ENCODE data around the gene EEF1AKMT4.

The EEF1AKMT4 gene

DNA sequence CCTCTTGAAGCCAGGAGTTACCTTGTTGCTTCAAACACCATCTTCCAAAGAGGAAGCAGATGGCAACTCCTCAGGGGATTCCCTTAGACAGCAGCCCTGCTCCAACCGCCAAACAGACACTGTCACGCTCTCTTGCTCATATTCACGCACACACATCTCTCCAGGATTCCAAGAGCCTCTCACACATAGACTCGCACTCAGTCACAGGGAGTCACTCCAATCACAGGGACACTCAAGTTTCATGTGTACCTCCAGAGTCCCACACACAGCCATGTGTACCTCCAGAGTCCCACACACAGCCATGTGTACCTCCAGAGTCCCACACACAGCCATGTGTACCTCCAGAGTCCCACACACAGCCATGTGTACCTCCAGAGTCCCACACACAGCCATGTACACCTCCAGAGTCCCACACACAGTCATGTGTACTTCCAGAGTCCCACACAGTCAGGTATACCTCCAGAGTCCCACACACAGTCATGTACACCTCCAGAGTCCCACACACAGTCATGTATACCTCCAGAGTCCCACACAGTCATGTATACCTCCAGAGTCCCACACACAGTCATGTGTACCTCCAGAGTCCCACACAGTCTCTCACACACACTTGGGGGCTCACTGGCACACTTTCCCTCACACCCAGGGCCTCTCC lies 14.0 kb upstream of the EEF1AKMT4 start:
- TF ChIP-seq, protein P1, sequence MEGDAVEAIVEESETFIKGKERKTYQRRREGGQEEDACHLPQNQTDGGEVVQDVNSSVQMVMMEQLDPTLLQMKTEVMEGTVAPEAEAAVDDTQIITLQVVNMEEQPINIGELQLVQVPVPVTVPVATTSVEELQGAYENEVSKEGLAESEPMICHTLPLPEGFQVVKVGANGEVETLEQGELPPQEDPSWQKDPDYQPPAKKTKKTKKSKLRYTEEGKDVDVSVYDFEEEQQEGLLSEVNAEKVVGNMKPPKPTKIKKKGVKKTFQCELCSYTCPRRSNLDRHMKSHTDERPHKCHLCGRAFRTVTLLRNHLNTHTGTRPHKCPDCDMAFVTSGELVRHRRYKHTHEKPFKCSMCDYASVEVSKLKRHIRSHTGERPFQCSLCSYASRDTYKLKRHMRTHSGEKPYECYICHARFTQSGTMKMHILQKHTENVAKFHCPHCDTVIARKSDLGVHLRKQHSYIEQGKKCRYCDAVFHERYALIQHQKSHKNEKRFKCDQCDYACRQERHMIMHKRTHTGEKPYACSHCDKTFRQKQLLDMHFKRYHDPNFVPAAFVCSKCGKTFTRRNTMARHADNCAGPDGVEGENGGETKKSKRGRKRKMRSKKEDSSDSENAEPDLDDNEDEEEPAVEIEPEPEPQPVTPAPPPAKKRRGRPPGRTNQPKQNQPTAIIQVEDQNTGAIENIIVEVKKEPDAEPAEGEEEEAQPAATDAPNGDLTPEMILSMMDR (IDR thresholded peaks at IDR 0.05), result no peak
- no peak overlapping the region for H3K27ac ChIP-seq
- H3K4me3 ChIP-seq, result no peak overlapping the region
- DNase-seq (ENCODE audit: low spot score), result no peak

DNA sequence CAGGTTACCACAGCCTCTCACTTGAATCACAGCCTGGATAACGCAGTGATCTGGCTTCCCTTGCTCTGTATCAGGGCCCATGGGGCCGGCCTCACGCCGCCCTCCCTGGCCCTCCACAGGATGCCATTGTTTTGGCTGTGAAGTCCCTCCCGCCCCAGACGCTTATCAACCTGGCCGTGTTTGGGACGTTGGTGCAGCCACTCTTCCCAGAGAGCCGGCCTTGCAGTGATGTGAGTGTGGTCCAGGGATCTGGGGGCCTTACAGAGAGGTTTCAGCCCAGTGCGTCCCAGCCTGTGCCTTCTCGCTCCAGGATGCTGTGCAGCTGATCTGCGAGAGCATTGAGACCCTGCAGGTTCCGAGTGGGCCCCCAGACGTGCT lies 13.4 kb upstream of the EEF1AKMT4 start:
- DNase-seq (ENCODE audit: low spot score), result no peak

DNA sequence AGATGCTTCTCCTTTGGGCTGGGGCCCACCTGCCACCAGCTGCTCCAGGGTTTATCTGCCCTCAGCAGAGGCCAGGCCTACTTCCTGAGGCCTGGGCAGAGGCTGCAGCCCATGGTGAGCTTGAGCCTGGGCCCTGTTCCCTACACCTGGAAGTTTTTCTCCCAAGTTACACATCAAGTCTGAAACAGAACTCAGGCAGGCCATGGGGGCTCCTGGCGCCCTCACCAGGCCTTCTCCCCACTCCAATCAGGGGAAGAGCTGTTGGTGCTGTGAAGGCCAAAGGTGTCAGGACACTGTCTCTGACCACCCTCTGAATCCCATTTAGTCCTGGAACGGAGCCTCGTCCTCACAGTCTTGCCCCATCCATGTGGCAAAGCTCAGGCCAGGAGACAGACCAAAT lies 12.8 kb upstream of the EEF1AKMT4 start:
- TF ChIP-seq, protein P1 (IDR thresholded peaks at IDR 0.05), result no peak
- H3K27ac ChIP-seq, result no peak overlapping the region
- no peak overlapping the region for H3K4me3 ChIP-seq
- DNase-seq (ENCODE audit: low spot score), result no peak

More for the DNA sequence above, 13.4 kb upstream of the EEF1AKMT4 start:
- no peak overlapping the region for H3K27ac ChIP-seq
- no peak overlapping the region for H3K4me3 ChIP-seq
- TF ChIP-seq, protein P1 (IDR thresholded peaks at IDR 0.05), result no peak

DNA sequence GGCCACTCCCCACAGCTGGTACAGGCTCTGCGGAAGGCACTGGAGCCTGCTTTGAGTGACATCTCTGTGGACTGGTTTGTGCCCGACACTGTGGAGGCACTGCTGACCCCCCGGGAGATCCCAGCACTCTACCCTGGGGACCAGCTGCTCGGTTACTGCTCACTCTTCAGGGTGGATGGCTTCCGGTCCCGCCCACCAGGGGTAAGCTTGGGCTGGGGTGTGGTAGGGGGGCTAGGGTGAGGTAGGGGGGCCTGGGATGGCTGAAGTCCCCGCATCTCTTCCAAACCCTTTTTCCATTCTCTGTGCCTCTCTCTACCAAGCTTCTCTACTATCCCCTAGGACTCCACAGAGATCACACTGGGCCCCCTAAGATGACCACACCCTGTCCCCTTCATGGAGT lies 12.3 kb upstream of the EEF1AKMT4 start:
- TF ChIP-seq, protein P1 (IDR thresholded peaks at IDR 0.05), result no peak
- Histone ChIP-seq H3K27ac (no peak overlapping the region), H3K4me3 (no peak overlapping the region)
- no peak for DNase-seq (ENCODE audit: low spot score)

DNA sequence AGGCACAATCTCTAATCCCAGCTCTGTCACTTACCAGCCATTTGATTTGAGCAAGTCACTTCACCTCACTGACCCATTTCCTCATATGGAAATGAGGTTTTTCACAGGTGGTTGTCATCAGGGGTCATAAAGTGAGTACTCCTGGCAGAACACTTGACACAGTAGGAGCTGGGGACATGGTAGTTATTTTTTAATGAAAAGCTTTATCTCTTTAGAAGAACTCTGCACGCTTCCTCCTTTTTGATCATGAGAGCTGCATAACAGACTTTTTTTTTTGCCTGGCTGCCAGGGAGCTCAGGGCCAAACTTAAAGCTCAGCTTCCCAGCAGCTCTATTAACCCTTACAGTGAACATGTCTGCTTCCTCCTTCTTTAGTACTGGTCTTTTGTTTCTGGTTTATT lies 11.7 kb upstream of the EEF1AKMT4 start:
- Histone ChIP-seq H3K4me3 (no peak overlapping the region), H3K27ac (no peak overlapping the region)
- DNase-seq (ENCODE audit: low spot score), result no peak
- TF ChIP-seq, protein P1 (IDR thresholded peaks at IDR 0.05), result no peak

DNA sequence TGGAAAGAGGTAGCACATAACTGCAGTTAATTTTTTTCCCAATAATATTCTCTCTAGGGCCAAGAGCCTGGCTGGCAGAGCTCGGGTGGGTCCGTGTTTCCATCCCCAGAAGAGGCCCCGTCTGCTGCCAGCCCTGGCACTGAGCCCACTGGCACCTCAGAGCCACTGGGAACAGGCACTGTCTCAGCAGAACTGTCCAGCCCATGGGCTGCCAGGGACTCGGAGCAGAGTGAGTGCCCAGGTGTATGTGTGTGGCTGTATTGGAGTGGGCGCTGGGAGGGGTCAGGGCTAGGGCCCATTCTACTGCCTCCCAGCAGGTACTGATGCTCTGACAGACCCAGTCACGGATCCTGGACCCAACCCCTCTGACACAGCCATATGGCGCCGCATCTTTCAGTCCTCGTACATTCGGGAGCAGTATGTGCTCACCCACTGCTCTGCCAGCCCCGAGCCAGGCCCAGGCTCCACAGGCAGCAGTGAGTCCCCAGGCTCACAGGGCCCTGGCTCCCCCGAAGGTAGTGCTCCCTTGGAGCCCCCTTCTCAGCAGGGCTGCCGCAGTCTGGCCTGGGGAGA lies 11.1 kb upstream of the EEF1AKMT4 start:
- DNase-seq (ENCODE audit: low spot score), result no peak
- H3K4me3 ChIP-seq, result no peak overlapping the region

More for the DNA sequence above, 11.1 kb upstream of the EEF1AKMT4 start:
- H3K27ac ChIP-seq, result no peak overlapping the region
- TF ChIP-seq, protein P1 (IDR thresholded peaks at IDR 0.05), result no peak
